K562 (cell line): ENCODE data around the gene SLC25A48.

Experiments used
- ARID2 ChIP-seq: fragments of 450-650 bp; IDR thresholded peaks from 2 replicates; pipeline ENCODE4 v1.6.1; 2017; ENCODE audit warnings: antibody characterized with exemption, mild to moderate bottlenecking
- CEBPB ChIP-seq: fragments of 450-650 bp; IDR thresholded peaks from 2 replicates; pipeline ENCODE4 v1.6.1; 2016; ENCODE audit warnings: missing genetic modification characterization, missing compliant biosample characterization
- CTCF ChIP-seq, 3 experiments: IDR thresholded peaks in 2 of 3; conservative IDR thresholded peaks in 1 of 3; 2 replicates each; pipeline ENCODE4 v1.5.1; 2011 to 2012; ENCODE audit warnings: low read length in 3 of 3, mild to moderate bottlenecking in 3 of 3, control low read depth in 2 of 3, improper control_type of control experiment in 1 of 3, inconsistent platforms in 1 of 3, low read depth in 1 of 3, mixed read lengths in 1 of 3, moderate library complexity in 1 of 3; ENCODE audit not compliant: insufficient read depth in 2 of 3
- E4F1 ChIP-seq: fragments of 250-450 bp; sonication (Bioruptor Pico); IDR thresholded peaks from 2 replicates; pipeline ENCODE4 v1.5.0; 2021; ENCODE audit warnings: mild to moderate bottlenecking, borderline replicate concordance
- RBFOX2 ChIP-seq: fragments of 200-400 bp; formaldehyde crosslinking; IDR thresholded peaks from 2 replicates; pipeline ENCODE4 v1.6.1; 2017; ENCODE audit warnings: low read depth, mild to moderate bottlenecking, low read length, moderate library complexity
- RCOR1 ChIP-seq, 2 experiments: IDR thresholded peaks; 2 replicates each; pipeline ENCODE4 v1.6.1; 2012; ENCODE audit warnings: low read depth in 2 of 2, low read length in 2 of 2, borderline replicate concordance in 1 of 2, improper control_type of control experiment in 1 of 2
- TCF7L2 ChIP-seq: fragments of 150-350 bp; IDR thresholded peaks from 2 replicates; pipeline ENCODE4 v1.6.1; 2016; ENCODE audit warnings: low read depth, mild to moderate bottlenecking, low read length, moderate library complexity
- USF2 ChIP-seq: sonication (generic); formaldehyde crosslinking; IDR thresholded peaks from 2 replicates; pipeline ENCODE4 v1.5.0; 2020; ENCODE audit warnings: missing genetic modification reagents
- ZFP36 ChIP-seq: fragments of 150-350 bp; IDR thresholded peaks from 2 replicates; pipeline ENCODE4 v1.6.1; 2018; ENCODE audit warnings: low read length, low read depth; ENCODE audit not compliant: partially characterized antibody
- ZNF253 ChIP-seq: fragments of 250-450 bp; sonication (Bioruptor Pico); conservative IDR thresholded peaks from 2 replicates; pipeline ENCODE4 v1.6.1; 2021; ENCODE audit warnings: mild to moderate bottlenecking
- ZNF274 ChIP-seq: IDR thresholded peaks from 2 replicates; pipeline ENCODE4 v1.6.1; 2011; ENCODE audit warnings: low read depth, mild to moderate bottlenecking, low read length, moderate library complexity, borderline replicate concordance
- ZNF324 ChIP-seq: fragments of 250-450 bp; sonication (Bioruptor Pico); IDR thresholded peaks from 2 replicates; pipeline ENCODE4 v1.4.0; 2020; ENCODE audit warnings: mild to moderate bottlenecking

GRCh38 chr5:135874461-135874860 is 40.0 kb downstream of the SLC25A48 start:
- no peak for TF ChIP-seq ZNF274
- no peak for TF ChIP-seq ZFP36
- no peak for TF ChIP-seq ARID2
- no peak for TF ChIP-seq E4F1 (CRISPR knock-in tag)
- TF ChIP-seq RBFOX2 = no peak
- TF ChIP-seq RCOR1 (IDR thresholded peaks at IDR 0.05; ENCODE audit: borderline replicate concordance in 1 of 2, low read depth in 2 of 2, low read length in 2 of 2) = no peak
- no peak for TF ChIP-seq ZNF253 (CRISPR knock-in tag)
- TF ChIP-seq USF2 = no peak
- no peak for TF ChIP-seq TCF7L2
- no peak for TF ChIP-seq CTCF (IDR thresholded peaks at IDR 0.05 in 2 of 3, conservative IDR thresholded peaks at IDR 0.05 in 1 of 3; ENCODE audit: insufficient read depth in 2 of 3, low read depth in 1 of 3, low read length in 3 of 3)
- TF ChIP-seq CEBPB = no peak
- TF ChIP-seq ZNF324 = no peak
